GM10248 (cell line): ENCODE results near the gene UBA7.
"Not testable (repeated sequence)": the region's sequence is repeated elsewhere in the genome, so short reads cannot be mapped to it uniquely, and the experiment has no call there.

ENCODE experiments used
- CTCF ChIA-PET: fragments of 300-600 bp; sonication (Branson Sonifier 250); formaldehyde crosslinking; extraction: SDS; loops from one replicate; lab custom pipeline; 2021; ENCODE audit warnings: antibody characterized with exemption; lab: Yijun Ruan, JAX
- POLR2A ChIA-PET: fragments of 350-650 bp; sonication (Branson Sonifier 250); formaldehyde crosslinking; extraction: SDS; loops from one replicate; lab custom pipeline; 2020; ENCODE audit warnings: antibody characterized with exemption; lab: Yijun Ruan, JAX
- DNase-seq: peaks from one replicate; pipeline ENCODE4 v3.0.0; 2012; ENCODE audit errors: extremely low spot score
- TF ChIP-seq, protein P1 (sequence below): IDR thresholded peaks from 2 replicates; pipeline ENCODE4 v1.5.1; 2012; ENCODE audit warnings: mild to moderate bottlenecking, low read depth; ENCODE audit errors: extremely low read depth, missing control alignments, control extremely low read depth

Gene UBA7

DNA sequence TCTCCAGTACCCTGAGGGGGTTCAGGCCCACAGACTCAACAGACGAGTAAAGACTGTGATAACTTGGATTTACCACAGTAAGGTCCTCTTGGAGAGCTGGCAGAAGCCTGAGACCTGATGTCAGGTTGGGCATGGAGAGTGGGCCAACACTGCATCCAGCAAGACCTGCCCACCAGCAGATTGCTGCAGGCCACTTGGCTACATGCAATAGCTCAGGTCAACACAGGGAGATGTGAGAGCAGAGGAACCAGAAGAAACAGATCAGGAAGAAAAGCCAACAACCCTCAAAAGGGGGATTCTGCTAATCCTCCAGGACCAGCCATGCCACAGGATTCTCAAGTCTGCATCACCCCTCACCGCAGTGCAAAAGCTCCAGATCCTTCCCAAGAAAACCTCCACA is 25.7 kb downstream of the UBA7 start:
- no peak for DNase-seq
- TF ChIP-seq, protein P1, sequence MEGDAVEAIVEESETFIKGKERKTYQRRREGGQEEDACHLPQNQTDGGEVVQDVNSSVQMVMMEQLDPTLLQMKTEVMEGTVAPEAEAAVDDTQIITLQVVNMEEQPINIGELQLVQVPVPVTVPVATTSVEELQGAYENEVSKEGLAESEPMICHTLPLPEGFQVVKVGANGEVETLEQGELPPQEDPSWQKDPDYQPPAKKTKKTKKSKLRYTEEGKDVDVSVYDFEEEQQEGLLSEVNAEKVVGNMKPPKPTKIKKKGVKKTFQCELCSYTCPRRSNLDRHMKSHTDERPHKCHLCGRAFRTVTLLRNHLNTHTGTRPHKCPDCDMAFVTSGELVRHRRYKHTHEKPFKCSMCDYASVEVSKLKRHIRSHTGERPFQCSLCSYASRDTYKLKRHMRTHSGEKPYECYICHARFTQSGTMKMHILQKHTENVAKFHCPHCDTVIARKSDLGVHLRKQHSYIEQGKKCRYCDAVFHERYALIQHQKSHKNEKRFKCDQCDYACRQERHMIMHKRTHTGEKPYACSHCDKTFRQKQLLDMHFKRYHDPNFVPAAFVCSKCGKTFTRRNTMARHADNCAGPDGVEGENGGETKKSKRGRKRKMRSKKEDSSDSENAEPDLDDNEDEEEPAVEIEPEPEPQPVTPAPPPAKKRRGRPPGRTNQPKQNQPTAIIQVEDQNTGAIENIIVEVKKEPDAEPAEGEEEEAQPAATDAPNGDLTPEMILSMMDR = no peak
- POLR2A ChIA-PET = interaction anchor here (0.9 kb wide), 1 partner anchor 15 kb away, joined by 4 read pairs; the partner anchor contains the start of gene INKA1

DNA sequence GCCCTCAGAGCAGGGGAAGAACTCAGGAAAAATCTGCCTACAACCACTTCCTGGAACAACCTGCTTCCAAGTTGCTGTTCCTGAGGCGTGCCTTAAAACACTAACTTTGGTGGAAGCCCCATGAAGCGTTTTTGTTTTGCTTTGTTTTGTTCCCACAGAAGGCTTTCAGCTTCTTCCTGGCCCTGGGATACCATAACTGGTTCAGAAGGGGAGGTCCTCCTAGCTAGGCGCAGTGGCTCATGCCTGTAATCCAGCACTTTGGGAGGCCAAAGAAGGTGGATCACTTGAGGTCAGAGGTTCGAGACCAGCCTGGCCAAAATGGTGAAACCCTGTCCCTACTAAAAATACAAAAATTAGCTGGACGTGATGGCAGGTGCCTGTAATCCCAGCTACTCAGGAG is 26.2 kb downstream of the UBA7 start:
- CTCF ChIA-PET = interaction anchor here (0.8 to 3.8 kb wide), 7 partner anchors 14 to 65 kb away, joined by 3 to 33 read pairs (median 4); partner anchors contain the start of gene INKA1
- POLR2A ChIA-PET = interaction anchor here (0.9 kb wide), 1 partner anchor 16 kb away, joined by 4 read pairs; the partner anchor contains the start of gene INKA1
- TF ChIP-seq, protein P1 = no peak

More for the DNA sequence above, 25.7 kb downstream of the UBA7 start:
- CTCF ChIA-PET = interaction anchor here (0.8 to 3.8 kb wide), 8 partner anchors 12 to 65 kb away, joined by 3 to 33 read pairs (median 4); partner anchors contain the start of genes CDHR4 and INKA1

DNA sequence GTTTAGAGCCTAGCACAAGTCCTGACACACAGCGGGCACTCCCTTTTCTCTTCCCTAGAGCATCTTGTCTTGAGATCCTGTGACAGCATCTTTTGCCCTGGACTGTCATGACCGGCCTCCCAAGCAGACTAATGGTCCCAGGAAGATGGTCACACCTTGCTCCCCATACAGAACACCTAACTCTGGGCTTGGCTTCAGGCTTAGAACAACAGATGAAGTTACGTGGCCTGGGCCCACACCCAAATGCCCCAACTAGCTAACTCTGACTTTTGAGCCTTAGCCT is 26.6 kb downstream of the UBA7 start:
- CTCF ChIA-PET = interaction anchor here (0.8 to 3.8 kb wide), 8 partner anchors 14 to 64 kb away, joined by 3 to 33 read pairs (median 4); partner anchors contain the start of gene INKA1
- POLR2A ChIA-PET = interaction anchor here (0.9 kb wide), 1 partner anchor 16 kb away, joined by 4 read pairs; the partner anchor contains the start of gene INKA1
- no peak for DNase-seq
- TF ChIP-seq, protein P1 = no peak

More for the DNA sequence above, 26.2 kb downstream of the UBA7 start:
- DNase-seq = no peak

DNA sequence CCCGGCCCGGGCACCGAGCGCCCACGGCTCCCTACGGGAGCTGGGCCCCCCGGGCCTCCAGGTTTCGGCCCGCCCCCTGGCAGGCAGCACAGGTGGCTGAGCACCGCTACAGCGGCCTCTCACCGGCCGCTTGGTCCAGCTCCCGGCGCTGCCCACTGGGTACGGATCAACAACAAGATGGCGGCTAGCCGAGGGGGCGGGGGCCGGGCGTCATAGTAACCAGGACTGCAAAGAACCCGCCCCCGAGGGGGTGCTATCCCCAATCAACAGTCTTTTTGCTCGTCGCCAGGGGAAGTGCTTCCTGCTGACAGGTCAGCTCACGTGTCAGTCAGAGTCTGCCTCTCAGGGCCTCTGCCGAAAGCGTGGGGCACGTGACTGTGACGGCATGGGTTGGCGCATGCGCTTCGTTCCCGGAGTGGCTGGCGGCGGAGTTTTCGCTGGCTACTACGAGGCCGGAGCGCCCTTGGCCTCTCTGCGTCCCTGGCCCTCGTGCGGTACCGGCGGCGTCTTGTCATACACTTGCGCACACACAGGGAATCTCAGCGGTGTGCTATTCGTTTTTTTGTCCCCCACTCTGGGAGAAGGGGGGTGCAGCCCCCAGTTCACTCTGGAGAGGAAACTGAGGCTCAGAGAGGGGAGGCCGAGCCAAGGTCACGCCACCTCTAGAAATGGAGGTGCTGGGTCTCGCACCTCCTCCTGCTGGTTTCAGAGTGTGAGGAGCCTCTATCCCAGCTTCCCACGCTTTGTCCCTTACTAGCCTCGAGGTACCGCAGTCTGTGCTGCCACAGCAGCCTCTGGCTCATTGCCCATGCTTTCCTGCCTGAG is 27.2 kb downstream of the UBA7 start, which contains the start of gene IP6K1:
TSS of gene IP6K1 (minus strand) at position 186 of the 825 bp plus-strand sequence. CDS start 38,502 bp downstream, outside the sequence.
- ChIA-PET POLR2A (interaction anchor here (0.6 to 1.1 kb wide), 3 partner anchors 13 to 23 kb away, joined by 3 to 6 read pairs (median 3); partner anchors contain the start of genes CDHR4 and INKA1), CTCF (interaction anchor here (1.0 to 3.8 kb wide), 4 partner anchors 12 to 53 kb away, joined by 3 to 33 read pairs (median 5); partner anchors contain the start of gene INKA1)
- TF ChIP-seq, protein P1 = no peak

DNA sequence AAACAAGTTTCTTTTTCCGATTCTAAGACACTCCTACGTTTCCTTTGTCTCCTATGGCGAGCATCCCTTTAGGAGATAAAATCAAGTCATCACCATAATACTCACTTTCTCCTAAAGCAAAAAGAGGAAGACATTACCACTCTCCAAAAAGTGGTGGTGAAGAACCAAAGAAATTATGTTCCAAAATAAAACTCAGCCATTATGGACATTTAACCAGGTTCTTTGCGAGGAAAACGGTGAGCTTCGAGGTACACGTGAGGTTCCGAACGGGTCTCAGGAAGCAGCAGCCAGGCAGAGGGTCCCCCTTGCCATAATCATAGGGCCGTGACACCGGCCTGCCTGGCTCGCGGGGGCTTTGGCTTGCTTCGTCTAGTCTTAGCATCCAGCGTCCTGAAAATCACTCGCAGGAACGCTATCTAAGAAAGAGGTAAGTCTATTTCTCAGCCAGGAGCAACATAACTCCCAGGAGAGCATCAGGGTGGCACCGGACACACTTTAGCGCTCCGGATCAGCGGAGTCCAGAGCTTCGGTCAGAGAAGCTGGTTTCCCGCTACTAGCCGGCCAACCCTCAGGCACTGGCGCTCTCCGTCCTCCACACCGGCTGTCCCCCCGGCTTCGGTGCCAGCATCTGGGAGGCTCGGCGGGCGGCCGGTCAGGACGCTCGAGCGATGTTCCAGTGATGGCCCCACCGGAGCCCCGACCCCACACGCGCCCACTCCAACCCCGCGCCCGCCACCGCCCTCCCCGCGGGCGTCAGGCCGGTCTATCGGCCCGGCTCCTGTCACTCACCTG is 28.0 kb downstream of the UBA7 start:
- POLR2A ChIA-PET = interaction anchor here (0.6 to 1.1 kb wide), 3 partner anchors 14 to 51 kb away, joined by 3 to 6 read pairs (median 6); partner anchors contain the start of genes CDHR4 and INKA1
- TF ChIP-seq, protein P1 = no peak
- no peak for DNase-seq
- CTCF ChIA-PET = interaction anchor here (1.0 to 3.8 kb wide), 3 partner anchors 13 to 54 kb away, joined by 3 to 33 read pairs (median 5); partner anchors contain the start of gene INKA1

More for the DNA sequence above, 27.2 kb downstream of the UBA7 start, which contains the start of gene IP6K1:
- peak; percentile 100 for DNase-seq

DNA sequence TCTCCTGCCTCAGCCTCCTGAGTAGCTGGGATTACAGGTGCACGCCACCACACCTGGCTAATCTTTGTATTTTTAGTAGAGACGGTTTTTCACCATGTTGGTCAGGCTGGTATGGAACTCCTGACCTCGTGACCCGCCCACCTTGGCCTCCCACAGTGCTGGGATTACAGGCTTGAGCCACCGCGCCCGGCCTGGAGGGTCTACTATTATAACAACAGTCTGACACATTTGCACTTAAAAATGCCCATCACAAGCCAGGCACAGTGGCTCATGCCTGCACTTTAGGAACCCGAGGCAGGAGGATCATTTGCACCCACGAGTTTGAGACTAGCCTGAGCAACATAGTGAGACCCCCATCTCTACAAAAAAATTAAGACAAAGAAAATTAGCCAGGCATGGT is 31.5 kb downstream of the UBA7 start:
- POLR2A ChIA-PET, DNase-seq: not testable (repeated sequence)
- CTCF ChIA-PET = interaction anchor here (1.4 kb wide), 1 partner anchor 21 kb away, joined by 4 read pairs; the partner anchor contains the start of gene INKA1
